Epidermal melanocyte (primary cell): ENCODE data around the gene RTKN.

Source experiments
- DNase-seq: peaks from one replicate; pipeline ENCODE4 v3.0.0; 2011; ENCODE audit warnings: low spot score; ENCODE audit not compliant: insufficient read length

The RTKN gene

GRCh38 chr2:74379851-74380789, 61.6 kb downstream of the RTKN start, which contains the start of gene DCTN1:
DCTN1 (minus strand) TSS chr2:74380311; CDS start chr2:74380037, 274 bp downstream.
- peak; percentile 76 for DNase-seq

- no peak for DNase-seq
Measured at GRCh38 chr2:74378007-74378406, 63.7 kb downstream of the RTKN start.

GRCh38 chr2:74375838-74376237, 65.9 kb downstream of the RTKN start:
- no peak for DNase-seq
